Stimulated activated naive CD8-positive, alpha-beta T cell treated with anti-CD3 and anti-CD28 coated beads, Interleukin-15, Interleukin-2, amounts not matched to agents 100 U/mL and 50 U/mL, for 24 hours (primary cell): ENCODE results near the gene STARD3.

Source experiments
- ATAC-seq: fragments of 150-1000 bp; cut with Tn5 transposase; one replicate; pipeline ENCODE4 v1.10.0; 2021
- DNase-seq: peaks from one replicate; pipeline ENCODE4 v3.0.0; 2021

Gene STARD3

GRCh38 chr17:39639043-39639442 is 2.1 kb downstream of the STARD3 start:
- DNase-seq (no peak), ATAC-seq (no peak)

- no peak for DNase-seq
- ATAC-seq = no peak
Observed at GRCh38 chr17:39639566-39640458, 2.9 kb downstream of the STARD3 start.

GRCh38 chr17:39640591-39641031 is 3.7 kb downstream of the STARD3 start:
- DNase-seq (no peak), ATAC-seq (no peak)

GRCh38 chr17:39641097-39641496 is 4.2 kb downstream of the STARD3 start:
- DNase-seq (no peak), ATAC-seq (no peak)

GRCh38 chr17:39641883-39642282 is 4.9 kb downstream of the STARD3 start:
- no peak for ATAC-seq
- no peak for DNase-seq

GRCh38 chr17:39642291-39643074 is 5.5 kb downstream of the STARD3 start:
- DNase-seq (no peak), ATAC-seq (no peak)

GRCh38 chr17:39643271-39643670 is 6.3 kb downstream of the STARD3 start:
- no peak for DNase-seq
- no peak for ATAC-seq

GRCh38 chr17:39647256-39647655 is 10.3 kb downstream of the STARD3 start:
- no peak for DNase-seq
- ATAC-seq = no peak

- DNase-seq (no peak), ATAC-seq (no peak)
Observed at GRCh38 chr17:39648616-39649366, 11.8 kb downstream of the STARD3 start.

- no peak for ATAC-seq
- DNase-seq = no peak
Observed at GRCh38 chr17:39650121-39650579, 13.2 kb downstream of the STARD3 start.

GRCh38 chr17:39651923-39652586 is 15.1 kb downstream of the STARD3 start:
- no peak for DNase-seq
- no peak for ATAC-seq

- ATAC-seq = peak; percentile 11
- no peak for DNase-seq
Observed at GRCh38 chr17:39652587-39653315, 15.8 kb downstream of the STARD3 start.

GRCh38 chr17:39653316-39653661 is 16.3 kb downstream of the STARD3 start:
- DNase-seq (no peak), ATAC-seq (no peak)

GRCh38 chr17:39653662-39654331 is 16.9 kb downstream of the STARD3 start:
- DNase-seq = peak; percentile 90
- ATAC-seq = peak; percentile 56

GRCh38 chr17:39655105-39655504 is 18.2 kb downstream of the STARD3 start:
- DNase-seq = no peak
- ATAC-seq = no peak

GRCh38 chr17:39658346-39658745 is 21.4 kb downstream of the STARD3 start:
- peak; percentile 25 for ATAC-seq
- DNase-seq = no peak

GRCh38 chr17:39658760-39659159 is 21.8 kb downstream of the STARD3 start:
- DNase-seq = no peak
- ATAC-seq = no peak

- ATAC-seq = no peak
- DNase-seq = no peak
Observed at GRCh38 chr17:39659279-39660010, 22.5 kb downstream of the STARD3 start.

- ATAC-seq (no peak), DNase-seq (no peak)
Observed at GRCh38 chr17:39660011-39660360, 23.0 kb downstream of the STARD3 start.
